Activated CD4-positive, CD25-positive, alpha-beta regulatory T cell treated with anti-CD3 and anti-CD28 coated beads, Interleukin-2, amount 50 U/mL, for 72 hours (primary cell): Measurements from ENCODE around the gene RAB8B.
"Not testable (repeated sequence)": the region's sequence is repeated elsewhere in the genome, so short reads cannot be mapped to it uniquely, and the experiment has no call there.

Experiments
- DNase-seq: peaks from one replicate; pipeline ENCODE4 v3.0.0; 2021

The RAB8B gene

GRCh38 chr15:63186065-63186464 lies 3.3 kb upstream of the RAB8B start:
- DNase-seq, result no peak

DNA sequence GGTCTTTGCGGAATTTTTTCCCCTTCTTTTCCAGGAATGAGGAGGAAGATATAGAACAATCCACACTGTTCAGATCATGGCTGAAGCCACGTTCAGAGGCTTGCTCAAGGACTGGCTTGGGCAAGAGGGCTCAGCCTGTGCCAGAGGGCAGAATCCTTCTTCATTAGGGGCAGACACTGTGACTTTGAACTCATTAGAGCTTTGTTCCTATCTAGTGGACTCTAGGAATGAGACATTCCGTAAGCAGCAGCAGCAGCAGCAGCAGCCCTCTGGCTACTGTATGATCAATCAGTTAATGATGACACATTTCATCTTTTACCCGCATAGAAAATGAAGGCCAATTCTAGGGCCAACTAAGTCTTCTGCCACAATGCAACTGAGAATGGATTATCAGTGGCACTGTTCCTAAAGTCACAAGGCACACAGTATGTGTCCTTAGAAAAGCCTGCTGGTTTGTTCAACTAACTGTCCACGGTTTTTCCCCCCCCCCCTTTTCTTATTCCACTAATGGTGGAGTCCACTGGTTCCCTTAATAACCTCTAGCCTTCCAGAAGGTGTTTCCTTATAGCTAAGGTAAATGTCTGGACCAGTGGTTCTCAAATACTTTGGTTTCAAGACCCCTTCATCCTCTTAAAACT lies 1.7 kb upstream of the RAB8B start:
- no peak for DNase-seq

DNA sequence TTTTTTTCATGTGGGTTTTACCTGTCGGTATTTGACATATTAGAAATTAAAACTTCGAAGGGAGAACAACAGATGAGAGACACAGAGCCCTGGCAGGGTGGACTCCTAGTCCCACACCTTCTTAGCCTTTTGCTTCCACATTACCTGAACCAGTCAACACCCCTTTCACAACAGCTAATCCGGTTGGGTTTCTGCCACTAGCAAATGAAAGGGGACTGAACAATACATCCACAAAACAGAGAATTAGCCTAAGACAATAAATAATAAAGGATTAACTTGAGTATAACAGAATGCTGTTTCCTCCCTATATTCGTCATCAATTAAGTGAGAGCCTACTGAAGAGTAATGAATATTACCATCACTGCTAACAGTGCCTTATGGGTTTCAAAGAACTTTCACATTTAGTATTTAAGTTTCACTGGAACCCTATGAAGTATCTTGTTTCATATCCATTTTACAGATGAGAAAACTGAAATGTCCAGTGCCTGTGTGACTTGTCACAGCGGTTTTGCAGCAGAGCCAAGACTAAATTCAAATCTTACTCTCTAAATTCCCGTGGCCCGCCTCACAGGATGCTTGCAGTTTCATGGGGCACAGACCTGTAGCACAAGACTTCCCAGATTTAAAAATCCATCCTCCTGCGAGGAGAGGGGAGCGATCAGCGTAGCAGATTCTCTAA lies 1.0 kb upstream of the RAB8B start:
- no peak for DNase-seq

GRCh38 chr15:63189941-63190768 lies 749 bp downstream of the RAB8B start:
- DNase-seq, result no peak

DNA sequence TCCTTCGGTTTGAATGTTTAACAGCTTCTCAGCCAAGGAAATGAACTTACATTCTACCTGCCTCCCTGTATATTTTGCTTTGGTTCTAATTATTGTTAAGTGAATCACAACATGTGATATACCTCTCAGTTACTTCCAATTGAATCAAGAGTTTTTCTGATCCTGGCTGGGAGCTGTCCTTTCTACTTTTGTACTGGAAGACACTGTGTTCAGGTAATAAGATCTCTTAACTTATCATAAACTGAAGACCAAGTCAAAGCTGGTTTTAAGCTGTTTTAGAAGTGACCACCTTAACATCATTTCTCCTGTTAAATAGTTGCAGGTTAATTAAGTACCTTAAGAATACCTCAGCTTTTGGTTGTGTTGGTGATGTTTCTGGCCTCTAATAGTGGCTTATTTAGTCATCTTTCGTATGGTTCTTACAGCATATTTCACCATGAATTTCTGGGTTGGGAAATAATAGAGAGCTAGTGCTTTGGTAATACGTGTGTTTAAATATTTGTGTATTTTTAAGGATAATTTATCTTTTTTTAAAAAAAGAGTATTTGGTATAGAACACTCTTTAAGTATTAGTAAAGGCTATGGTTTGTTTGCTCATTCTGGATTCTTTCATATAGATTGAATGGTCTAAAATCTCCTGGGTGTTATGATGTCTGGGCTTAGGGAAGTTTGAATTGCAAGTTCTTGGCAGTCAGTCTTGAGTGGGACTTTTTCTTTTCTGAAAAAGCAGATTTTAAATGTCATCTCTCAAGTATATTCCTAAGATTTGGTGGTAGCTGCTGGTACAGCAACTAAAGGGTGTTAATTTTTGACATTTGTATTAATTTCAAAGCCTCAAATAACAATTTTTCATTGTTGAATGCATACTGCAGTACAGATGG lies 1.6 kb downstream of the RAB8B start:
- DNase-seq, result no peak

GRCh38 chr15:63191895-63192618 lies 2.7 kb downstream of the RAB8B start:
- DNase-seq, result no peak

DNA sequence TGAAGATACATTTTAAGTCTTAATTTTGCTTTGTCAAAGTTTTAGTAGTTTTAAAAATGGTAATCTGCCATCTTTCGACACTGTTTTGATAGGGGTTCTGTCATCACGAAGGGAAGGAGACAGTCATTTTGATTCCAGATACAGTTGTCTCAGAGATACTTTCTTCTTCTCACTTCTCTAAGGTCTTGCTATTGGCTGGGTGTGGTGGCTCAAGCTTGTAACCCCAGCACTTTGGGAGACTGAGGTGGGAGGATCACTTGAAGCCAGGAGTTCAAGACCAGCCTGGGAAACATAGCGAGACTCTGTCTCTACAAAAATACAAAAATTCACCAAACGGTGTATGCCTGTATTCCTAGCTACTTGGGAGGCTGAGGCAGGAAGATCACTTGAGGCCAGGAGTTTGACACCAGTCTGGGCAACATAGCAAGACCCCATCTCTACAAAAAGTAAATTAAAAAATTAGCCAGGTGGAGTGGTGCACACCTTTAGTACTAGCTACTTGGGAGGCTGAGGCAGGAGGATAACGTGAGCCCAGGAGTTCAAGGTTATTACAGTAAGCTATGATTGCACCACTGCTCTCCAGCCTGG lies 3.3 kb downstream of the RAB8B start:
- DNase-seq, result no peak

- no peak for DNase-seq
Observed at GRCh38 chr15:63194302-63194701, 4.9 kb downstream of the RAB8B start.

GRCh38 chr15:63194880-63195568 lies 5.6 kb downstream of the RAB8B start:
- DNase-seq, result no peak

DNA sequence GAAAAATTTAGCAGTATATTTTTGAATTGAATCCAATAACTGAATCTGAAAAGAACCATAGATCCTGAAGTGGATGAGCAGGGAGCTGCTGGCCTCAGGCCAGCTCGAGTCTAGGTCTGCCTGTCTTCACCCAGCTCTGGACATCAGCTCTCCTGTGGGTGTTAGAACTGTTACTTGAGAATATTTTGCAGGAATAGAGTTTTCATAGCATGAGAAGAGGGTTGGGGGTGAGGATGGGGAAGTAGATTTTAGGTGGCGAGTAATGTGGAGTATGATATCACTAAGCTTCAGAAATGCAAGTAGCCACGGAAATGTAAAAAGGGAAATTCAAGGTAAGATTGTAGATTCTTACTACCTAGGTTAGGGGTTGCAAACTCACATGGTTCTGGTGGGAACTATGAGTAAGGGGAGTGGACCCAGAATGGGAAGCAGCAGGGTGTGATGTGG lies 6.2 kb downstream of the RAB8B start:
- DNase-seq, result no peak

DNA sequence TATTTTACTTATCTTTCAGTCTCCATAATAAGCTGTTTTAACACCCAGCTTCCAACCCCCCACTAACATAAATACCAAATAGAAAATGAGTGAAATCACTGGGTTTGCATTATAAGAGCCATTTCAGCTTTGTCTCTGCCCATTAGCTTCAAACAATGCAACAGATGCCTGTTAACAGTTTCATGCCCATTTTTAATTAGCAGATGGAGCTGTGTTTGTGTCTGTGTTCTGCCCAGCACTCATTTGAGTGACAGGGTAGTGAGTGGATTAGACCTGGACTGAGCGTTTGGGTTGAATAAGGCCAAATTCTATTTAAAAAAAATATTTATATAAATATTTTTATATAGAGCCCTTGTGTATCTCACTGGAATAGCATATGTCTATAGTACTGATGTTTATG lies 7.4 kb downstream of the RAB8B start:
- DNase-seq, result no peak

GRCh38 chr15:63197626-63198025 lies 8.2 kb downstream of the RAB8B start:
- DNase-seq, result no peak

DNA sequence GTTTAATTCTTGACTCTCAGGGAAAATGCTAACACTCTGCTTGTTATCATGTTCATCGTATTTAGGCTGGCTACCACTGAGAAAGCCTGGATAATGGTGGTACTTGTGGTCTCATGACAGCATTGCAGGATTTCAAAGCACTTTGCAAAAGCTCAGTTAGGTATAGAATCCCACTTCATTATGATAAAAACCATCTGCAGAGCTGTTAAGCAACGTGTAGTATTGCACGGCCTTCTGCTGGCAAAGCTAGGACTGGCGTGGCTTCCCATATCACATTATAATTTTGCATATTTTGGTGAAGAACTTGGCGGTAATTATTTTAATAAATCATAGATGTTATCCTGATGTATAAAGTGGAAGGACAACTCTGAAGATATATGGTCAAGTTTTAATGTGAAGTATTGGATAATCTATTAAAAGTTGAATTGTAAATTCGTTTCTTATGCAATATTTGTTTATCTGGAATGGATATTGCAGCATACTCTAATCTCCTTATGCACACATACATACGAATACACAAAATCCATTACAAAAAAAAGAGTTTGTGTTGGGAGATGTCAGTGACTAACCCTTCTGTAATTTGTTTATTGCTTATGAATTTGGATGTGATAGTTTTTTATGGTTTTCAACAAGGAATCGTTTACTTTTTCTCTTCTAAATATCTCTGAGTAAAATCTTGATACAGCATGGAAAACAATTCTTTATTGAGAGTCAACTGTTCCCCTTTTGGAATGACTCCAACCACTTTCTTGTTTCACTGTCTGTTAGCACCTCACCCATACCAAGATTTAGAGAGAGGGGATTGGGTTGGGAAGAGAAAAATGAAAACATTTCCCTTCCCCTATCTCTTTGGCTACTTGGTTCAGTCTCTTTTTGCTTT lies 9.2 kb downstream of the RAB8B start:
- no peak for DNase-seq

DNA sequence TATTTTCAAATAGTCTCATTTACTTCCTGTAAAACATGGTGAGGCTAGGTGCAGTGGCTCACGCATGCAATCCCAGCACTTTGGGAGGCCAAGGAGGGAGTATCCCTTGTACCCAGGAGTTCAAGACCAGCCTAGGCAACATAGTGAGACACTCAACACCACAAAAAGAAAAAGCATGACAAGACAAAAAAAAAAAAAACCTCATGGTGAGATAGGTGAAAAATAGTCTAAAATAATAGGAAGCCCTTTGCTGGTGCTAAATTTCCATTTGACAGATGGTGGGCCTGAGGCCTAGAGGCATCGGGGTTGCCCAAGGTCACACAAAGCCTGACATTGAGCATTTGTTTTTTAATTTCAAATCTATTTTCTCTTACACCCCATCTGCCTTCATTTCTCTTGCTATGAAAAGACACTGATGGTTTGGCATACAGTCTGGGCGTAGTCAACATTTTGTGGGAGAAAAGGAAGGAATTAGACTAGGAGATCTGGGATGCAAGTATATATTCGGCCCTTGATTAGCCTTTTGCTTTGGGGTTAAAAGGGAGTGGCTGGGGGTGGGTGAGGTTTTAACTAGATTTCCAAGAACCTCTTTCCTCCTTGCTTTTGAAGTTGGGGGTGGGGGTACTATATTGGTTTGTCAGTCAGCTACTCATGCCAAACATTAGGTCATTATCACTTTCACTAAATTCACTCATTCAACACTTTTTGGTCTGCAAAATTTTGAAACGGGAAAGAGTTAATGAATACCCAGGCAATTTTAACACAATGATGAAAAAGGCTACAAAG lies 11.3 kb downstream of the RAB8B start:
- no peak for DNase-seq

- DNase-seq, result no peak
Observed at GRCh38 chr15:63202861-63203260, 13.5 kb downstream of the RAB8B start.

DNA sequence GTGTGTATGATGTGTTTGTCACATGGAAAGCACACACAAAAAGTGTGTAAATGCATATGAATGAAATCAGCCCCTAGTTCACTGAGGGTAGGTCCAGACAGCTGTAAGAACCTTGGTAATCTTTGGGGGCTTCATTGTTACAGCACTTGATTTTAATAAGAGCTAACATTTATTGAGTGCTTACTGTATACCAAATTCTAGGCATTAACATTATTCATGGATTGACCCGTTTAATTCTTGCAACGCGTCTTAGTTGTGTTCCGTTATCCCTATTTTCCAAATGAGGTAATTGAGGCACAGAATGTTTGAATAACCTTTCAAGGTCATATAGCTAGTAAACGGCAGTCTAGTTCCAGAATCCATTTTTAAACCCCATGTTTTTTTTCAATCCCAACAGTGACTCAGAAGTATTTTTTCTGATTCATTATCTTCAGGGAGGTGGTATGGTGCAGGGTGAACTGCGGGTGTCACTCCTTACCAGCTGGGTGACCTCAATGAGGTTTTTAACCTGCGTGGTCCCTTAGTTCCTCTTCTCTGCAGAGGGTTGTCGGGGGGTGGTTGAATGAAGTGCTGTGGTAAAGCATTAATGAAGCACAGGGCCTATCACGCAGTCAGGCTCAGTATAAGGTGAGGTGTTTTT lies 14.2 kb downstream of the RAB8B start:
- DNase-seq, result no peak

- no peak for DNase-seq
Observed at GRCh38 chr15:63206079-63206478, 16.7 kb downstream of the RAB8B start.

- not testable (repeated sequence) for DNase-seq
Observed at GRCh38 chr15:63208824-63209223, 19.4 kb downstream of the RAB8B start.
